GM21528 (cell line): ENCODE data around the gene AMZ1.
"Not testable (repeated sequence)": the region's sequence is repeated elsewhere in the genome, so short reads cannot be mapped to it uniquely, and the experiment has no call there.

Source experiments
- ATAC-seq: cut with Tn5 transposase; IDR thresholded peaks from one replicate; pipeline ENCODE4 v1.9.1; 2021; ENCODE audit warnings: mild to moderate bottlenecking, moderate library complexity; ENCODE audit not compliant: unreplicated experiment, low FRiP score

Gene AMZ1

DNA sequence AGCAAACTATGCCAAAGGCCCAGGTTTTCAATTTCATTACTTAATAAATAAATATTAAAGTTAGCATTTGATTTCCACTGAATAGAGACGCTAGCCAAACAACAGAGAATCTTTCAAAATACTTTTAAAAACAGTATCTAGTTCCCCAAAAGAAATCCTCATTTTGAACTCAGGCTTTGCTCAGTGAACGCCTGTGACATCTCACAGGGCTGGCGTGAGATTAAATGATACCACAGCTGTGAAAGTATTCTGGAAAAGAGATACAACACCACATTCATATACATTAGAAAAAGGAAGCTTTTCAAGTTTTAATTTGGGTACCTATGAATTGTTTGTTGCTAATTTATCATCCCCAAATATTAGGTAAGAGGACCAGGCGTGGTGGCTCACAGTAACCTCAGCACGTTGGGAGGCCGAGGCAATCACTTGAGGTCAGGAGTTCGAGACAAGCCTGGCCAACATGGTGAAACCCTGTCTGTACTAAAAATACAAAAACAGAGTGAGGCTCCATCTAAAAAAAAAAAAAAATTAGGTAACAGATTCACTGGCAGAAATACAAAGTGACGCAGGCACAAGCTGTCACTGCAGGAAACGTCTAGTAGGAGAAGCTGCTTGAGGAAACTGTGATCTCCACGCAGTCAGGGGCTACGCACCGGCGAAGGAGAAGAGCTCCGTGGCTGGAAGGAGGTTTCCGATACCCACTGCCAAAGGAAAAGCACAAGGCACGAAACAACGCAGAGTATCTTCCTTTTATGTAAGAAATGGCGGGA lies 50.0 kb downstream of the AMZ1 start:
- ATAC-seq = no peak

DNA sequence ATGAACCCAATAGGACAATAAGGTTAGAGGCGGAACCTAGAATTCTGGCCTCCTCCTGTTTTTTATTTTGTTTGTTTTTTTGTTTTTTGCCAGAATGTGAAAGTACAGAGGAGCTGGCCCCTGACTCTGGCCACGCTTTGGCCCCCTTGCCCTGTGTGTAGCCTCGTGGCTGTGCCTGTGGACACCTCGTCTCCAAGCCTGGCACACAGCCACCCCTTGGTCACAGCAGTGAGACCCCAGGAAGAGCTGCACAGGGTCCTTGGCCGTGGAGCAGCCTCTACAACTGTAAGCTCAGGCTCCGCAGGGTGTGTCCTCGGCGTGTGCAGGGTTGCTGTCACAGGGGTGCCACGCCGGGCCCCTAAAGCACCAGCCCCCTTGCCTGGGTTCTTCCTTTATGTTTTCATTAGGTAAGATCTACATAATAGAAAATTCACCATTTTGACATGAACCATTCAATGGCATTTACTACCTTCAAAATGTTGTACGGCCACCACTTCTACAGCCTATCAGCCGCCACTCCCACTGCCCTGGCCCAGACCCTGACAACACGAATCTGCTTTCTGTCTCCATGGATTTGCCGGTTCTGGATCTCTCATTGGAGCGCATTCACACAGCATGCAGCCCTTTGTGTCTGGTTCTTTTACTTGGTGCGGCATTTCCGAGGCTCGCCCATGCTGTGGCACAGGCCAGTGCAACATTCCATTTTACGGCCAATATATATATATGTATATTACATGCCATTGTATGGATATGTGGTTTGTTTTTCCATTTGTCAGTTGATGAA lies 51.0 kb downstream of the AMZ1 start:
- ATAC-seq = no peak

GRCh38 chr7:2743523-2744185 lies 55.7 kb downstream of the AMZ1 start:
- not testable (repeated sequence) for ATAC-seq

GRCh38 chr7:2748684-2749083 lies 60.7 kb downstream of the AMZ1 start:
- not testable (repeated sequence) for ATAC-seq

DNA sequence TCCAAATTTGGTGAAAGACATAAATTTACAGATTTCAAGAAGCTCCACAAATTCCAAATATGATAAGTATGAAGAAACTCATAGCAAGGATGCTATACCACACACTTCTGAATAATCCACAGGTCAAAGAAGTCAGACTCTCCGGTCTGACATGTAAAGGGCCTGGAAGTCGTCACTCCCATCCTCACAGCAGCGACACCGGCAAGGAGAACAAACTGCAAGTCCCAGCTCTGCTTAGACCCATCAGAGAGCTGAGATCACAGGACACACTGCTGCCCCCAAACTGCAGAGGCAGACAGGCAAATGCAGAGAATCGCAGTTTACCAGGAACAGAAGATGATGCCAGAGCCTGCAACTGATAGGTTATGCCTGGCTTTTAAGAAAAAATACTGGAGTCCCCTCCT lies 62.0 kb downstream of the AMZ1 start:
- no peak for ATAC-seq

DNA sequence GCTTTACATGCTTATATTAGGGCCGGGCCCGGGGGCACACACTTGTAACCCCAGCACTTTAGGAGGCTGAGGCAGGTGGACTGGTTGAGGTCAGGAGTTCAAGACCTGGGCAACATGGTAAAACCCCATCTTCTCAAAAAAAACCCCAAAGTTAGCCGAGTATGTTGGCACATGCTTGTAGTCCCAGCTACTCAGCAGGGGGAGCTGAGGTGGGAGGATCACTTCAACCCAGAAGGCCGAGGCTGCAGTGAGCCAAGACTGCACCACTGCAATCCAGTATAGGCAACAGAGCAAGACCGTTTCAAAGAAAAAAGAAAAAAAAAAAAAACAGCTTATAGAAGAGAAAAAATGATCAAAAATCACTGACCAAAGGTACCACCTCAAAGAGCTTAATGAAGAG lies 63.1 kb downstream of the AMZ1 start:
- ATAC-seq = no peak

DNA sequence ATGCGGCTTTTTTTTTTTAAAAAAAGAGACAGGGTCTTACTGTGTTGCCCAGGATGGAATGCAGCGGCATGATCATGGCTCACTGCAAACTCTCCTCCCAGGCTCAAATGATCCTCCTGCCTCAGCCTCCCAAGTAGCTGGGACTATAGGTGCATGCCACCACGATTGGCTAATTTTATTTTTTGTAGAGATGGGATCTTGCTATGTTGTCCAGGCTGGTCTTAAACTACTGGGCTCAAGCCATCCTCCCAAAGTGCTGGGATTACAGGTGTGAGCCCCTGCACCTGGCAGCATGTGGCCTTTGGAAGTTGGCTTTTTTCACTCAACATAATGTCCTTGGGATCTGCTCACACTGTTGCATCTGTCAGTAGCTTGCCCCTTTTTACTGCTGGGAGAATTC lies 65.1 kb downstream of the AMZ1 start:
- no peak for ATAC-seq

DNA sequence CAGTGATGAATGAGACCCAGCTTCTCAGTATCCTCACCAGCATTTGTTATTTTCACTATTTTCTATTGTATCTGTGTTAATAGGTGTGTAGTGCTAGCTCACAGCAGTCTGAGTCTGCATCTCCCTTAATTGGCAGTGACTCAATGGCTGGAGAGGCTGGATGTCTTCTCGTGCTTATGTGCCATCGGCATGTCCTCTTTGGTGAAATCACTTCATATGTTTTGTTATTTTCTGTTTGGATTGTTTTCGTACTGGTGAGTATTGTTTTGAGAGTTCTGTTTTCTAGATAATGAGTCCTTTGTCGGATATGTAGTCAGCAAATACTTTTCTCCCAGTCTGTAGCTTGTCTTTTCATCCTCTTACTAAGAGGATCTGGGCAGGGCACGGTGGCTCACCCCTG lies 66.1 kb downstream of the AMZ1 start:
- no peak for ATAC-seq

- no peak for ATAC-seq
Observed at GRCh38 chr7:2754912-2755311, 66.9 kb downstream of the AMZ1 start.

DNA sequence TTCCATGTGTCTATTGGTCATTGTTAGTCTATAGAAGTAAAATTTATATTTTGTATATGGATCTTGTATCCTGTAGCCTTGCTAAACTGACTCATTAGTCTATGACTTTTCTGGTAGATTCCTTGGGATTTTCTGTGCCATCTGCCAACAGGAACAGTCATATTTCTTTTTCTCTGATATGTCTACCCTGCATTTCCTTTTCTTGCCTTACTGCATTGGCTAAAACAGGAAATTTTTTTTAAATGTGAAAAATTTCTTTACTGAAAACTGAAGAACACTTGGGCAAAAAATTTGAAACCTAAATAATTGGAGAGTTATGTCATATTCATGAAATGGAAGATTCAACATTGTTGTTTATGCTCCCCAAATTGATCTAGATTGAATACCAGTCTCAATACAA lies 67.5 kb downstream of the AMZ1 start:
- no peak for ATAC-seq

DNA sequence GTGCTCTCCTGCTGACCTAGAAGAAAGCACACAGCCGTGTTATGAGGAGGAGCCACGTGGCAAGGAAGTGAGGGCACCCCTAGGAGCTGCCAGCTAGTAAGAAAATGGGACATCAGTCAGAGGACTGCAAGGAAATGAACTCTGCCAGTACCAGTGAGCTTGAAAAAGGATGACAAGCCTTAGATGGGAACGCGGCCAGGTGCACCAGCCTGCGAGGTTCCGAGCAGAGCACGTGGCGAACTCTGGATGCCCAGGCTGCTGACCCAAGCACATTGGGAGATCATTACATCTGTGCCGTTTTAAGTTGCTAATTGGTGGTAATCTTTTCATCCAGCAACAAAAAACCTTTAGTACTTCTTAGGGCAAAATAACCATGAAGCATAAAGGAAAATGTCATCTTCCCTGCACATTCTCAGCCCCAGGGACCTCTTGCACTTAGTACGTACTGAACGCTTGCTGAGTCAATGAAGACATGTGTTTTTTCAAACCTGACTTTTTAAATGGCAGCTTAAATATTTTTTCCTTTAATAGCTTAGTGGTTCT lies 69.4 kb downstream of the AMZ1 start:
- no peak for ATAC-seq

- peak; percentile 69 for ATAC-seq
Observed at GRCh38 chr7:2757904-2758672, 70.1 kb downstream of the AMZ1 start.

DNA sequence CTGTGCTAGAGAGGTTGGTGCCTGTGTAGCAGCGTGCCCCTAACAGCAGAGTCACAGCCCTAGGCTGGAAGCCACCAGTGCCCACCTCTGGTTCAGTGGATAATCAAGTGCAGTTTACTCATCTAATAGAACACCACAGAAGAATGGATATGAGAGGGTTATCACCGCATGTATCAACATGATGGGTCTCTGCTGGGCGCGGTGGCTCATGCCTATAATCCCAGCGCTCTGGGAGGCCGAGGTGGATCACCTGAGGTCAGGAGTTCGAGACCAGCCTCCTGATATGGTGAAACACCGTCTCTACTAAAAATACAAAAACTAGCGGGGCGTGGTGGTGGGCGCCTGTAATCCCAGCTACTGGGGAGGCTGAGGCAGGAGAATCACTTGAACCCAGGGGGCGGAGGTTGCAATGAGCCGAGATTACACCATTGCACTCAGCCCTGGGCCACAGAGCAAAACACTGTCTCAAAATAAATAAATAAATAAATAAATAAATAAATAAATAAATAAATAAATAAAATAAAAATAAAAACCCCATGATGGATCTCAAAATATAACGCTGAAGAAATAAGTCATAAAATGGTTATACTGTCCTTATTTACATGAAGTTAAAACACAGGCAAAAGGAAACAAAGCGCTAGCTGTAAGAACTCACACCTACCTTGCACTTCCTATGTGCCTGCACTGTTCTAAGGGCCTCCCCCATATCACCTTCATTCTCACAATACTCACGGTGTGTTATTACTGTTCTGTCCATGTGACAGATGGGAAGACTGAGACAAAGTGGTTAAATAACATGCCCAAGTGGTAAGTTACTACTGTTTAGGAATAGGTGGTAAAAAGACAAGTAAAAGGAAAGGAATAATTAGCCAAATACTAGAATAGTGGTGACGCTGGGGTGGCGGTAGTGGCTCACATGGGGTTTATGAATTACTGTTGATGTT lies 70.9 kb downstream of the AMZ1 start:
- ATAC-seq = peak; percentile 7

DNA sequence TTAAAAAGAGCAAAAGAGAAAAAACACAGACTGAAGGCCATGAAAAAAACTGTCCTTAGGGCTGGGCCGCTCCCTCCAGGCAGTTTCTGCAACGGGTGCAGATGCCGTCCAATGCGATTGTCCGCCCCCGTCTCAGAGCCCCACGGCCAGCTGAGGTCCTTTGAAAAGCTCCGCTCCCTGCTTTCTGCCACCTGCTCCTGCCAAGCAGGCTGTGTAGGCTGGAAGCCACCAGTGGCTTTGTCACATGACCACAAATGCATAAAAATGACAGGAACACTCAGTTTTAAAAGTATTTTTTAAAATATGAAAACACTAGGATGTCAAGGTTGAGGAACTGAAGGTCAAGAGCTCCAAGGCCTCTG lies 71.7 kb downstream of the AMZ1 start:
- ATAC-seq = no peak

- no peak for ATAC-seq
Observed at GRCh38 chr7:2760098-2760889, 72.3 kb downstream of the AMZ1 start.

- no peak for ATAC-seq
Observed at GRCh38 chr7:2761131-2761624, 73.2 kb downstream of the AMZ1 start.

DNA sequence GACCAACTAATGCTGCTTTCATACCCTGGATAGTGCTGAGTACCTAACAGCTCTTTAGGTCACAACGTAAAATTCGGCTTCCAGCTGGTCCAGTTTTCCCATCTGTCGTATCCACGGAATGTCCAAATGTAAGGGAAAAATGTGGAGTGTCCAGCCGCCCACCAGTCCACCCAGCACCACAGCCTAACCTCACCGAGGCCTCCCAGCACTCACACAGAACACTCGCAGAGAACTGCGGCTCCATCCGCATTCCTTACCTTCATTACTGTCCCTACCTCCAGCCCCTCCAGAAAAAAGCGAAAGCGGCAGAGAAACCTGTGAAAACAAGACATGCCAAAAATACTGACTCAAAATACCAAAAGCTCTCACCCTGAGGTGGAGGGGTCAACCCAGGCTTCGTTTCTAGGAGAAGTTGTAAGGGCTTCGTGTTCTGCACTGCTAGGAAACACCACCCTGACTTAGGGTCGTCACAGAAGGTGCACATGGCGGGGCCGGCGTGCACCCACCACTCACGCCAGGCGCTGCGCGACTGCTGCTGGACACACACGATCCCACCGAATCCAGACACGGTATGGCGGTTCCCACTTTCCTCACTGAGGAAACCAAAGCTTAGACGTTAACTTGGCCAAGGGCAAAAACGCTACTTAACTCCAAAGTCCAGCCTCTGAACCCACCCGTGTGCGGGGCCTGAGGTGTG lies 73.9 kb downstream of the AMZ1 start:
- no peak for ATAC-seq

GRCh38 chr7:2763597-2763996 lies 75.6 kb downstream of the AMZ1 start:
- ATAC-seq = no peak
